LNCaP clone FGC (cell line): ENCODE results near the gene NOP14.
"Not testable (repeated sequence)": the region's sequence is repeated elsewhere in the genome, so short reads cannot be mapped to it uniquely, and the experiment has no call there.

Experiments
- DNase-seq: peaks from one replicate; pipeline ENCODE4 v3.0.0-alpha.2; 2011; ENCODE audit warnings: low read depth
- H3K4me3 ChIP-seq: 2 replicates; pipeline ENCODE4 v1.5.1; 2011; ENCODE audit warnings: mild to moderate bottlenecking, low read depth, low read length, control low read depth
- TF ChIP-seq, protein P1 (sequence below): IDR thresholded peaks from 2 replicates; pipeline ENCODE4 v1.5.1; 2012; ENCODE audit warnings: mild to moderate bottlenecking; ENCODE audit not compliant: control insufficient read depth, insufficient read depth; ENCODE audit errors: extremely low read depth

The NOP14 gene

DNA sequence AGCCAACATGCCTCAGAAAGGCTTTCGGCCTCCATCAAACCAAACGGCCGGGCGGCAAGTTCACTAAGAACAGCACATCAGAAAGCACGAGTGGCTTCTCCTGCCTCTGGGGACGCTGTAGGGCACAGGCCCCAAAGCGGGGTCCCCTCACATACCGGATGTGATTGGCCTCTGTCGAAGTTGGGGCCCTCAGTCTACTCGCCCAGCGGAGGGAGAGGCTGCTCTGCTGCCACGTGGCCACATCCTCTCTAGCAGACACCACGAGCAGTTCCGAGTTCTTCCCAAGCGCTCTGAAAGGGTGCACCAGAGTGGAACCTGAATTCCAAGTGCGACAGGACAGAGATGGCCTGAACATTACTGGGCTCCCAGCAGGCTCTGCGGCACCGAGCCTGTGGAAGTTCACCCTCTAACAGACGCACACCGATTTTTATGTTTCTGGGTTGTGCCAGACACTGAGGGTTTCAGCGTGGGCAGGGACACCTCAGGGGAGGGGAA is 21.1 kb downstream of the NOP14 start:
- H3K4me3 ChIP-seq = no peak overlapping the region
- no peak for DNase-seq
- TF ChIP-seq, protein P1, sequence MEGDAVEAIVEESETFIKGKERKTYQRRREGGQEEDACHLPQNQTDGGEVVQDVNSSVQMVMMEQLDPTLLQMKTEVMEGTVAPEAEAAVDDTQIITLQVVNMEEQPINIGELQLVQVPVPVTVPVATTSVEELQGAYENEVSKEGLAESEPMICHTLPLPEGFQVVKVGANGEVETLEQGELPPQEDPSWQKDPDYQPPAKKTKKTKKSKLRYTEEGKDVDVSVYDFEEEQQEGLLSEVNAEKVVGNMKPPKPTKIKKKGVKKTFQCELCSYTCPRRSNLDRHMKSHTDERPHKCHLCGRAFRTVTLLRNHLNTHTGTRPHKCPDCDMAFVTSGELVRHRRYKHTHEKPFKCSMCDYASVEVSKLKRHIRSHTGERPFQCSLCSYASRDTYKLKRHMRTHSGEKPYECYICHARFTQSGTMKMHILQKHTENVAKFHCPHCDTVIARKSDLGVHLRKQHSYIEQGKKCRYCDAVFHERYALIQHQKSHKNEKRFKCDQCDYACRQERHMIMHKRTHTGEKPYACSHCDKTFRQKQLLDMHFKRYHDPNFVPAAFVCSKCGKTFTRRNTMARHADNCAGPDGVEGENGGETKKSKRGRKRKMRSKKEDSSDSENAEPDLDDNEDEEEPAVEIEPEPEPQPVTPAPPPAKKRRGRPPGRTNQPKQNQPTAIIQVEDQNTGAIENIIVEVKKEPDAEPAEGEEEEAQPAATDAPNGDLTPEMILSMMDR = no peak

DNA sequence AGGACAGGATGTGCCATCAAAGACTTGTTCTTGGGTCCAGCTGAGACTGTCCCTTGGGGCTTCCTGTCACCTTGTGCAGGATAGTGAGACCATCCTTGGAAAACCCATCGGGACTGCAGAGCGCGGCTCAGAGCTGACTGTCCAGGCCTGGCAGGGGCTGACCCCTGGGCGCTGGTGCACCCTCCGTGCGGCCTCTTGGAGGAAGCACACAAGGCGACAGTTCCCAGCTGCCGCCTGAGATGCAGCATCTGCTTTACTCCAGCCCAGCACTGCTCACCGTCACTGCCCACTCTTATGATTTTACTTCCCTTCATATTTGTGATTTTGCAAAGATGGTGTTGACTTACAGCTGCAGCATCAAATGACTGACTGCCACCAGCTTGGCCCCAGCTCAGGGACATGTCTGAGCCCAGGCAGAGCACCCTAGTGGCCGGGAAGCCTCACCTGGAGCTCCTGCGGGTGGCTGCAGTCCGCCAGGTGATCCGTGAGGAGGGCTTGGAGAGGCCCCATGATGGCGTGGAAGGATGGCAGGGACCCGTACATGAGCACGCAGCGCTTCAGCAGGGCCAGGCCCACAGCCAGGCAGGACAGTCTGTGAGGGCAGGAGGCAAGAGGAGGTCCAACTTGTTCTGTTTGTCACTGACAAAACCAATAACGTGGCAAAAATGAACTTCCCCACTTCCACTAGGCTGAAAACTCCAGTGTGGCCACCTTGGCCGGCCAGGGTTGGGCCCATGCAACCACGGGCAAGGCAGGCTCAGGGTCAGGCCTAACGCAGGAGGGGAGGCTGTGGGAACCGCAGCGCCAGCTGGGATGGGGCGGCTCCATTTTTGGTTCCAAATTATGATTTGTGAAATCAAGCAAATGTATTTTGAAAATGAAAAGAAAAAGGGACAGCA is 21.8 kb downstream of the NOP14 start:
- TF ChIP-seq, protein P1 = no peak
- DNase-seq = no peak
- no peak overlapping the region for H3K4me3 ChIP-seq

DNA sequence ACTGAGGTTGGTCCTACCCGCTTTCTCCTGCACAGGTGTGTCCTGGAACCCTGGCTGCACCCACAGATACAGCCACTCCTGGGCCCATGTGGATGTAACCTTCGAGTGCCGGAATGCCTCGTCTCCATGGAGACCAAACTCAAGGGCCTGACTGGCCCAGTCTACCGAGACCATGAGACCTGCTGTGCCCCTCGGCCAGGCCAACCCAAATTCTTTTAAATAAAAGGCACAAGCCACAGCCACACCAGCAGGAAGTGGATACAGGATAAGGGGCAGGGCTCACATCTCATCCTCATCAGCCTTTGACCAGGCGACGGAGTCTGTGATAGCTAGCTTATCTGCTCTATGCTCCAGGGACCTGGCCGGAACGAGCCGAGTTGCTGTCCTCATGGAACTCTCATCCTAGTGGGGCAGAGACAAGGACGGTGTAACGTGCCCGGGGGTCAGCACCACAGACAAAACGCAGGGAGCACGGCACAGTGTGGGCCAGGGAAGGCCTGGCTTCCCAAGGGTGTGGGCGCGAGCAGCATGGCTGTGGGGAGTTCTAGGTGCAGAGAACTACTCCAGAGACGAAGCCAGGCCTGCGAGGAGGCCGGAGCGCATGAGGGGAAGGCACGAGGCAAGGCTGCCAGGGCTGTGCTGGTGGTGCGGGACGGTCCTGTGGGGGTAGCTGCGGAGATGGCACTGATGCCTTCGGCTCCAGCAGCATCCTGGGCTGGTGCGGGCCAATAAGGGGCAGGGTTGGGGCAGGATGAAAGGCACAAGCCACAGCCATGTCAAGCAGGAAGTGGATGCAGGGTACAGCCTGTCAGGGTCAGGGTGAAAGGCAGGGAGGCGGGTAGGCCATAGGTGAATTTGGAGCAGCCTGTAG is 22.7 kb downstream of the NOP14 start:
- DNase-seq = no peak
- TF ChIP-seq, protein P1 = no peak
- no peak overlapping the region for H3K4me3 ChIP-seq

DNA sequence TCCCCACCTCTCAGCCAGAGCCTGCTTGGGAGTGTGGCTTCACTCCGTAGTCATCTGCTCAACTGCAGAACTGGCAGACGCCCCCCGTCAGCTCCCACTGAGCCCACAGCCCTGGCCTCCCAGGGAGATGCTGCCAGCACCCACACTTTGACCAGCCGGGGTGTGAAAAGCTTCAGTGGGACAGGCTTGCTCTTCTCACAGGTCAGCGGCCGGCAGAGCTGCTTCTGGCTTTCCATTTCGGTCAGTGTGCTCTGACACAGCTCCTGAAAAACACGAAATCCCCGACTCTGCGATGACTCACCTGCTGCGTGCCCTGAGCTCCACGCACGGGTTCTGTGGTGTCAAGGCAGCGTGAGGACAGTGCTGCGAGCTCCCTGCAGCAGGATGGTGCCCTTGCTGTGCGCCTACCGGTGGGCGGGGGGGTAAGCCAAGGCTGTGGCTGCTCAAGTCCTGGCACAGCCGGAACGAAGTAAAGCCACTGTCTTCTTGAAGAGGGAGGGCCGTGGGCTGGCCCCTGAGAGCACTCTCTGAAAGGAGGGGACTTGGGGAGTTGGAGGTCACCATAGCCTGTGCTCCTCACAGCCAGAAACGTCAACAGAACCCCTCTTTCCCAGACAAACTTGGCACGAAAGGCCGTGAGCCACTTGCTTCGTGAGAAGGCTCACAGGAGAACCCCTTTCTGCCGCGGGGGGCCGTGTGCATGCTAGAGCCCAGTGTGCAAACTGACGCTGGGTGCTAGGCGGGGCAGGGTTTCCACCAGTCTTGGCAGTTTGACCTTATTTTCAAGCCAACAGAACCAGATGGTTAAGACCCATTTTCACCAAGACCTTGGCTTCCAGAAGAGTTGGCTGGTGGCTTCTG is 23.6 kb downstream of the NOP14 start:
- H3K4me3 ChIP-seq = no peak overlapping the region
- TF ChIP-seq, protein P1 = no peak
- DNase-seq = no peak

DNA sequence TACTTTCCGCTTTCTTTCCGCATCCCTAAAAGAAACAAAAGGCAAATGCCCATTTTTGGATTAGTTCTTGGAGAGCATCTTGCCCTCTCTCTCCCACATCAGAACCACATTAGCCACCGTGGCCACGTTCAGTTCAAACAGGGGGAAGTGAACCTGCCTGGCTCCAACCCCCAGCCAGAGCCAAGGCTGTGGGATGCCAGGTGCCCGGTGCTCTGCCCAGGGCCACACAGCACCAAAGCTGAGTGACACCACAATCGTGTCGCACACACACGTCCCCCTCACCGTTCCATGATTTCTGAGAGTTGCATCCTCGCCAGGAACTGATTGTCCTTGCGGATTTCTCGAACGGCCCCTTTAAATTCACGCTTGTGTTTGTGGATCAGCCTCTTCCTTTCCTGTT is 24.3 kb downstream of the NOP14 start:
- TF ChIP-seq, protein P1 = no peak
- DNase-seq = no peak
- H3K4me3 ChIP-seq = no peak overlapping the region

DNA sequence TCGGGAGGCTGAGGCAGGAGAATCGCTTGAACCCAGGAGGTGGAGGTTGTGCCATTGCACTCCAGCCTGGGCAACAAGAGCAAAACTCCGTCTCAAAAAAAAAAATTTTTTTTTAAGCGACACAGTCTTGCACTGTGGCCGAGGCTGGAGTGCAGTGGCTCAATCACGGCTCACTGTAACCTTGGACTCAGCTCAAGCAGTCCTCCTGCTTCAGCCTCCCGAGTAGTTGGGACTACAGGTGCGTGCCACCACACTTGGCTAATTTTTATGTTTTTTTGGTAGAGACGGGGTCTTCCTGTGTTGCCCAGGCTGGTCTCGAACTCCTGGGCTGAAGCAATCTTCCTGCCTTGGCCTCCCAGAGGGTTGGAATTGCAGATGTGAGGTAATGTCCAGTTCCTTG is 24.8 kb downstream of the NOP14 start:
- DNase-seq, H3K4me3 ChIP-seq: not testable (repeated sequence)
